ENCODE results near the gene DDX39B. TPM values are rescaled to one million over a fixed set of nuclear protein-coding genes. Genes with fewer than 3 reads are reported as not detected.
A peak's percentile ranks its signal among the peaks of the same experiment; 100 is the strongest.

The DDX39B gene
- total and polyA plus RNA-seq, 9 of the 15 experiments (the other 6 are each of a cell fraction or from before 2014, with no cell fraction given) = 479 to 869 (median 592) TPM

- TF ChIP-seq, protein P1, sequence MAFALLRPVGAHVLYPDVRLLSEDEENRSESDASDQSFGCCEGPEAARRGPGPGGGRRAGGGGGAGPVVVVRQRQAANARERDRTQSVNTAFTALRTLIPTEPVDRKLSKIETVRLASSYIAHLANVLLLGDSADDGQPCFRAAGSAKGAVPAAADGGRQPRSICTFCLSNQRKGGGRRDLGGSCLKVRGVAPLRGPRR (CRISPR knock-in tag; IDR thresholded peaks at IDR 0.05) = no peak
- no peak for TF ChIP-seq ILK (tag; IDR thresholded peaks at IDR 0.05; ENCODE audit: borderline replicate concordance, low read depth)
- TF ChIP-seq TAF9B (IDR thresholded peaks at IDR 0.05; ENCODE audit: partially characterized antibody) = no peak
- no peak for TF ChIP-seq LARP7 (IDR thresholded peaks at IDR 0.05)
- TF ChIP-seq, protein P2, sequence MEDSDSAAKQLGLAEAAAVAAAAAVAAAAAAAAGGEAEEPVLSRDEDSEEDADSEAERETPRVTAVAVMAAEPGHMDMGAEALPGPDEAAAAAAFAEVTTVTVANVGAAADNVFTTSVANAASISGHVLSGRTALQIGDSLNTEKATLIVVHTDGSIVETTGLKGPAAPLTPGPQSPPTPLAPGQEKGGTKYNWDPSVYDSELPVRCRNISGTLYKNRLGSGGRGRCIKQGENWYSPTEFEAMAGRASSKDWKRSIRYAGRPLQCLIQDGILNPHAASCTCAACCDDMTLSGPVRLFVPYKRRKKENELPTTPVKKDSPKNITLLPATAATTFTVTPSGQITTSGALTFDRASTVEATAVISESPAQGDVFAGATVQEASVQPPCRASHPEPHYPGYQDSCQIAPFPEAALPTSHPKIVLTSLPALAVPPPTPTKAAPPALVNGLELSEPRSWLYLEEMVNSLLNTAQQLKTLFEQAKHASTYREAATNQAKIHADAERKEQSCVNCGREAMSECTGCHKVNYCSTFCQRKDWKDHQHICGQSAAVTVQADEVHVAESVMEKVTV (CRISPR knock-in tag; IDR thresholded peaks at IDR 0.05) = peak; percentile 97
- no peak for TF ChIP-seq ZNF316 (IDR thresholded peaks at IDR 0.05)
- TF ChIP-seq POLR2B (IDR thresholded peaks at IDR 0.05; ENCODE audit: low read depth, partially characterized antibody) = no peak
- TF ChIP-seq TSHZ1 (CRISPR knock-in tag; IDR thresholded peaks at IDR 0.05) = no peak
- TF ChIP-seq ZNF174 (CRISPR knock-in tag; IDR thresholded peaks at IDR 0.05) = no peak
- TF ChIP-seq TFAM (CRISPR knock-in tag; conservative IDR thresholded peaks at IDR 0.05) = no peak
- TF ChIP-seq, protein P3, sequence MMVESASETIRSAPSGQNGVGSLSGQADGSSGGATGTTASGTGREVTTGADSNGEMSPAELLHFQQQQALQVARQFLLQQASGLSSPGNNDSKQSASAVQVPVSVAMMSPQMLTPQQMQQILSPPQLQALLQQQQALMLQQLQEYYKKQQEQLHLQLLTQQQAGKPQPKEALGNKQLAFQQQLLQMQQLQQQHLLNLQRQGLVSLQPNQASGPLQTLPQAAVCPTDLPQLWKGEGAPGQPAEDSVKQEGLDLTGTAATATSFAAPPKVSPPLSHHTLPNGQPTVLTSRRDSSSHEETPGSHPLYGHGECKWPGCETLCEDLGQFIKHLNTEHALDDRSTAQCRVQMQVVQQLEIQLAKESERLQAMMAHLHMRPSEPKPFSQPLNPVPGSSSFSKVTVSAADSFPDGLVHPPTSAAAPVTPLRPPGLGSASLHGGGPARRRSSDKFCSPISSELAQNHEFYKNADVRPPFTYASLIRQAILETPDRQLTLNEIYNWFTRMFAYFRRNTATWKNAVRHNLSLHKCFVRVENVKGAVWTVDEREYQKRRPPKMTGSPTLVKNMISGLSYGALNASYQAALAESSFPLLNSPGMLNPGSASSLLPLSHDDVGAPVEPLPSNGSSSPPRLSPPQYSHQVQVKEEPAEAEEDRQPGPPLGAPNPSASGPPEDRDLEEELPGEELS (CRISPR knock-in tag; IDR thresholded peaks at IDR 0.05; ENCODE audit: borderline replicate concordance) = no peak
- no peak; the same call in 1 of the 2 replicates for TF ChIP-seq VEZF1 (CRISPR knock-in tag; IDR thresholded peaks at IDR 0.05)
- TF ChIP-seq BACH1 (tag; IDR thresholded peaks at IDR 0.05) = no peak
- TF ChIP-seq SAP30 (IDR thresholded peaks at IDR 0.05; ENCODE audit: borderline replicate concordance, insufficient read depth, low read depth, low read length, poor library complexity, severe bottlenecking) = no peak
- TF ChIP-seq TGIF2 (CRISPR knock-in tag; IDR thresholded peaks at IDR 0.05) = no peak
- TF ChIP-seq LEF1 (IDR thresholded peaks at IDR 0.05) = no peak
- TF ChIP-seq HDAC1 (IDR thresholded peaks at IDR 0.05) = no peak
These were observed 4.6 kb upstream of the DDX39B start, which contains the start of gene ATP6V1G2 (continued) for GRCh38 chr6:31546339-31546957.
